GM19023 (cell line): ENCODE data around the gene ANGPT4.

ENCODE experiments used
- ATAC-seq: cut with Tn5 transposase; IDR thresholded peaks from one replicate; pipeline ENCODE4 v1.9.1; 2021; ENCODE audit warnings: mild to moderate bottlenecking, moderate library complexity; ENCODE audit not compliant: unreplicated experiment

The ANGPT4 gene

DNA sequence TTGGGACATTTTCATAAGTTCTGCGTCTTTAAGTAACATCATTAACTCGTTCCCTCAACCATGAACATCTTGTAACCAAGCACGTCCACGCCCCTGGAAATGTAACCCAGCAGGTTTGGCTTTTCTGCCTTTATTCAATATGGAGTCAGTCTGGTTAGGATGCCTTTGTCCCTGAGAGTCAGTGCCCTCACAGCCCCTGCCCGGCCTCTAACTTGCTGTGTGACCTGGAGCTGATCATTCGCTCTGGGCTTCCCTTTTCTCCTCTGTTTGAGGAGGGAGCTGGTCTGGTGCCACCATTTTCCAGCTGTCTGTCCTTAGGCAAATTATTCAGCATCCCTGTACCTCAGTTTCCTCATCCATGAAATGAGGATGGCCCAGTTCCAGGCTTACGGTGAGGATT, 26.5 kb upstream of the ANGPT4 start:
- no peak for ATAC-seq

DNA sequence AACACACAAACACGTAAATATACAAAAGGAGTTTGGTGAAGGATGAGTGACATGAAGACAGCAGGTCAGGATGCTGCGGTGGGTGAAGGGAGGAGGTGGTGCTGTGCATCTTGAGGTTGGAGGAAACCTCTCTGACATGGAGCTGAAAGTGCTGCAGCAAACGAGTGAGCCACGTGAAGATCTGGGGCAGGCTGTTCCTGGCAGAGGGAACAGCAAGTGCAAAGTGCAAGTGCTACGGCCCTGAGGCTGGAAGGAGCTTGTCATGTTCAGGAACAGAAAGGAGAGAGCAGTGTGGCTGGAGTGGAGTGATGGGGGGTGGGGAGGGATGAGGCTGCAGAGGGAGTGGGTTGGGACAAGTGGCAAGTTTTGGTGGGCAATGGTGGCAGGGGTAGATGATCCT, 24.8 kb upstream of the ANGPT4 start:
- no peak for ATAC-seq

DNA sequence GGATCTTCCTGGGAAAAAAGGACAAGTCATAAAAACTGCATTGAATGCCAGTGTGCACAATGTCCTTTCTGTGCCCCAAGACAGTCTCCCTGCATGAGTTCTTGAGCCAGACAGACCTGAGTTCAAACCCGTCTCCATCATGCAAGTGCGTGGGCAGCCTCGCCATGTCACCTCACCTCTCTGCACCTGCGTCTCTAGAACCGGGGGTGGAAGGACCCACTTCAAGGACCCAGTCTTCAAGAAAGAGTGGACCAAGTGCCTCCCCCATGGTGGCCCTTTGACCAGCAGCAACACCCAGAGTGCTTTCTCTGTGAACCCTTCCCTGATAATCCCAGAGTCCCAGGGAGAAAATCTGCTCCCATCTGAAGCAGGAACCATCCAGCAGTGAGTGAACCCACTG, 23.5 kb upstream of the ANGPT4 start:
- ATAC-seq, result no peak

DNA sequence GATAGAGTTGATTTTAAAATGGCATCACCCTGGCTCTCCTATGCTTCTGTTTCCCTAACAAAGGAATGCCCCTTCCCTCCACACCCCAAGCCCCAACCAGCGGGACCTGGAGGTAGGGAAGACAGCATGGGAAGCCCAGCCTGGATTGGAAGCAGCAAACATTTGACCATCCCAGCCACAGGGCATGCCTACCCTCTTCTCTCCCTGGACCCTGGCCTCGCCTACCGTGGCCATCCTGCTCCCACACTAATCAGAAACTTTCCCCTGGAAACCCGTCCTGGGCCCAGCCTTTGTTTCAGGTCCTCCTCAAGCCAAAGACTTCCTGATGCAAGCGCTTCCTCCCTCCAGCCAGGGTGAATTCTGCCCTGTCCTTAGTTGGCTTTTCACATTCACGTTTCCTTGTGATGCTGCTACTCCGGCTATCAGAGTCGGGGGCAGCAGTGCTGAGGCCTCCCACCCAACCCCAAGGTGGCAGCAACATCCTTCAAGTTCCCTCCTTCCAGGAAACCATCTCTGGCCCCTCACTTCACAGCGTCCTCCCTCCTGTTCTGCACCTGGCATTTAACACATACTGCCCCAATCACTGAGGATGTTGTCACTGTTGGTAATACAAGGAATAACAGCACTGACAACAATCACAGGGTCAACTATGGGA, 18.2 kb upstream of the ANGPT4 start:
- ATAC-seq, result no peak

DNA sequence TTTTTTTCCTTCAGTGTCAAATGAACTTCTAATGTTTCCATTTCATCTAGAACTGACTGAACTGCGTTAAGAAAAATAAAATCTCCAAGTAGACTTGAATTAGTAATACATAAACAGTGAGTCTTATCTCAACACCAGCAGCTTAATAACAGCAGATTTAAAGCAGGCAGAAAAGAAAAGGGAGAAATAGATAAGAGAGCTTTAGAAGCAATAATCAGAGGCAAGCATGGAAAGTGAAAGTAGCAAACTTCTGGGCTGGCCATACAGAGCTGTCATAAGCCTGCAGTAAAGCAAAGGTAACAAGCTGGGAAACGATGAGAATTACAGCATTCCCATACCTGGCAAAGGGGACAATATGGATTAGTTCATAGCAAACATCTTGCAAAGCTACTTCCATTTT, 16.9 kb upstream of the ANGPT4 start:
- no peak for ATAC-seq

DNA sequence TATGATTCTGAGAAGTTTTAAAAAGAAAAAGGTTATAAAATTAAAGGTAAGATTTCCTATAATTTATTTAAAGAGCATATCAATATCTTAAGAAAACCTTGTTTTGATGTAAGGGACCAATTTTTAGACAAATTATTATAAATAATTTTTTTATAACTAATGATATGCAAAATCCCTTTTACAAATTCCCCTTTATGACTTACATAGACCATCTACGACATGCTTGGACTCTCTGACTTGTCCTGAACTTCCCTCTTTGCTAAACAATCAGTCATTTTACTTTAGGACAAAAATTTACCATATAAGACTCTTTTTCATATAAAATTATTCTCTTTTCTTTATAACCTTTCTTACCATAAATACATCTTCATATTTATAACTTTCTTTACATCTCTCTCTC, 15.3 kb upstream of the ANGPT4 start:
- ATAC-seq, result no peak

DNA sequence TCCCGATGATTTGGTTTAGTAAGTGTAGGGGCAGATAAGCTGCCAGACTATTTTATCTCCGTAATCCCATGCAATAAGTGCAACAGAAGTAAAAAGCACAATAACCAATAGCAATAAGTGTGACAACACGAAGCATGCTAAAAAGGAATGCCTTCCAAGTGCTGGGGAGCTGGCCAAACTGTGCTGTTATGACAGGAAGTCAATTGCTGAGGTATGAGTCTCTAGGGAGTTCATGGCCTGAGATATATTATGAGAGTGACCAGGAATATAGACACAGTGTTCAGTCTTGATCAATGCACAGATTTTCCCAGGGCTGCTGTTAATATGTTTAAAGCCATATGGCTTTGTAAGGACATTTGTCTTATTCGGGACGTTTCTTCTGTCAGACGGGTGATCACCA, 10.5 kb upstream of the ANGPT4 start:
- no peak for ATAC-seq

DNA sequence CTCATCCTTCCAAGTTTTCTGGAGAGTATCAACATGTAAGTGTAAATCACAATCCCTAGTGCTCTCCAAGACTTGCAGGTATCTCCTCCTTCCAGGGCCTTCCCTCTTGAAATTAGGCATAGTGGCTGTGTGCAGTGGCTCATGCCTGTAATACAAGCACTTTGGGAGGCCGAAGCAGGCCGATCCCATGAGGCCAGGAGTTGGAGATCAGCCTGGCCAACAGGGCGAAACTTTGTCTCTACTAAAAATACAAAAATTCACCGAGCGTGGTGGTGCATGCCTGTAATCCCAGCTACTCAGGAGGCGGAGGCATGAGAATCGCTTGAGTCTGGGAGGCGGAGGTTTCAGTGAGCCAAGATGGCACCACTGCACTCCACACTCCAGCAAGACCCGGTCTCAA, 9.4 kb upstream of the ANGPT4 start:
- ATAC-seq, result no peak

DNA sequence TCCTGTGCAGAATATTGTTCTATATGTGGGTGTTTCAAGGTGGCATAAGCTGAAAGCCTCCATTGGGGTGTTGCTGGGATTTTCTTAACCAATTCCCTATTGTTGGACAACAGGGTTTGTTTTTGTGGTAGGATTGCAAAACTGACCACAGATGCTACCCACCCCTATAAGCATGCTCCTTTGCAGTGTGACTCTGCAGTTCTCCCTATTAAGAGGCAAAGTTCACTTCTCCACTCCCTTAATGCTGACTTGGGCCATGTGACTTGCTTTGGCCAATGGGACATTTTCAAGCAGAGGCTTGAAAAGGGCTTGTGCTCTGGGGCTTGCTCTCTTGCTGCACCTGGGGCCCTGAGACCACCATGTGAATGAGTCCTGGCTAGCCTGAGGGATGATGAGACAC, 8.5 kb upstream of the ANGPT4 start:
- ATAC-seq, result no peak

DNA sequence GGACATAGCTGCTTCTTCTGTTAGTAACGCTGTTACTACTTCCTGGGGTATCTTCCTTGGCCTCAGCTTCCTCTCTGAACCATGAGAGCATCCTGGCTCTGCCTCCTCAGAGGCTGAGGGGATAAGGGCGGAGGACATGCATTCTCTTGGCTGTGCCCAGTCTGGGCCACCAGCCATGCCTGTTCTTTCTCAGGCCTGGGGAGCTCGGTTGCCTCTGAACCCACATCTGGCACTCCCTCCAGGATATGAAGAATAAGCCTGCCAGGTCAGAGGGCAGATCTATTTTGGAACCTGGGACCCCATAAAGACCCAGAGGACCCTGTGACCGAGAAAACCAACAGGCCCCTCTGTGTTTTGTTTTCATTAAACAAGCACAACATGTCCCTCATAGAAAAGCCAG, 6.6 kb upstream of the ANGPT4 start:
- ATAC-seq, result no peak

DNA sequence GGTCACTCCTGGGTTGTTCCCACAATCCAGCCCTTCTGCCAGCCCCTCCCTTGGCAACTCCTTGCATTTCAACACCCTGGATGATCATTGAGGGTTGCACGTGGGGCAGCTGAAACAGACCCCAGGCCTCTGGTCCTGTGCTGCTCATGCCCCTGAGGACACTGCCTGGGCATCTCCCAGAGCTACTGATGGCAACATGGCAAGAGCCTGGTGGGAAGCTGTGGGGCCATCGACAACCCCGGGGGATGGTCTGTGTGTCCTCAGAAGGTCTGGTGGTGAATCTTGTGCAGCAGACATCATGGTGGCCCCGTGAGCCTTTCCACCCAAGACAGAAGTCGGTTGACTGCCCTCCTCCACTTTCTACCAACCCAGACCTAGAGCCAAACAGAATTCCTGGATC, 4.9 kb upstream of the ANGPT4 start:
- ATAC-seq, result no peak

DNA sequence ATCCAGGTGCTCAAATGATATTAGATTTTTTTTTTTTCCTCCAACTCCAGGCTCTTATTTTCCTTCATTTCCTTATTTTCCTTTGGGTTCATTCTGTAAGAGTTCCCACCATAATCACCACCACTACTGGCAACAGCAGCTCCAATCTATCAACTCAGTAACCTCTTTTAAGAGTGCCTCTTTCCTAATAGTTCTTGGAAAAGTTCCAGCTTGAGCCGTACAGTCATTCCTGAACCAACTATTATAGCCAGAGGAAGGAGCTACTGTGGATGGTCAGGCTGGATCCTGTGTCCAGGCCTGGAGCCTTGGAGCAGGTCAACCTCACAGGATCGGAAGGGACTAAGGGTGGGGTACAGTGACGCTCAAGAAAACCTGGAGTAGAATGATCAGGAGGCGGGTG, 4.2 kb upstream of the ANGPT4 start:
- no peak for ATAC-seq

DNA sequence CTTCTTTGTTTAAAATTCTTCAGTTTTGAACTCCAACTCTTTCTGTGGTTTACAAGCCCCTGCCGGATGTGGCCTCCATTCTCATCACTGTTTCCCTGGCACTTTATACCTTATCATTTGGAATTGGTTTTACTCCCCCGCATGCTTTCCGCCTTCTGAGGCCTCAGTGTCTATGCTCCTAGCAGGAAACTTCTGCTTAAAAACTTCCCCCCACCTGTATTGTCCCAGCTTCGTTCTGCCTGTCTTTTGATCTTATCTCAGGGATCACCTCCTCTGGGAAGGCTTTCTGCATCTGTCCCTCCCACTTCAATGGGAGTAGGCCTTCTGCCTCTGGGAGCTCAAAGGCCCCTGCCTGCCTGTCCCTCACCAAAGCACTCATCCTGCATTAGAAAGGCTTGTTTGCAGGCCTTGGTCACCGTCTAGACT, 3.4 kb upstream of the ANGPT4 start:
- no peak for ATAC-seq

DNA sequence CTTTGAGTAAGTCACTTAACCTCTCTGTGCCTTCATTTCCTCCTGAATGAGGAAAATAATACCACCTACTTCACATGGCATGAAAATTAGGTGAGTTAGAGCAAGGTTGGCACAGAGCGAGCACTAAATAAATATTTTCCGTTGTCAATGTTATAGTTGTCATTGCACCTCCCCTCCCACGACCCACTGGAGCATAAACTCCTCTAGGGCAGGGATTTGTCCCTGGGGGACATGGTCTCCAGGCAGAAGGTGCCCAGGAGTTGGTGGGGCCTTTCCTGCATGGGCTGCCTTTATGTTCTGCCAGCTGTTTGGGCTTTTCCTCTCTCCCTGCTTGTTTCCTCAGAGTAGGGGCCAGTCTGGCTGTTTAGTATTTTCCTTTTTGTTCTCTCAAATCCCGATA, 1.3 kb upstream of the ANGPT4 start:
- no peak for ATAC-seq

DNA sequence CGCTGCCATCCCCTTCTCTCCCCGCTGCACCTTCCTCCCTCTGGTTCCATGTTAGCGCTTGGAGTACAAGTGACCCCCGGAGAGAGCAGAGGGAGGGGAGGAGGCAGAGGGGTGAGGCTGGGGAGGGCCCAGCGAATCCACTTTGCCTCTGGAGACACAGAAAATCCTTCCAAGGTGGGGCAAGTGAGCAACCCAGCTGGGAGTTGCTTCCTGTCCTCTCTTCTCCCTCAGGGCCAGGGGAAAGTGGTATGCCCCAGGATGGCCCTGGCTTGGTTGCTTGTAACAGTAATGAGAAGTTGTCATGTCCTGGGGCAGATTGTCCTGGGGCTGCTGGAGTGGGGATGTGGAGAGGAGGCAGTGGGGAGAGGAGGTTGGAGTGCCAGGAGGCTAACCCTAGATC, 691 bp upstream of the ANGPT4 start:
- ATAC-seq, result no peak

DNA sequence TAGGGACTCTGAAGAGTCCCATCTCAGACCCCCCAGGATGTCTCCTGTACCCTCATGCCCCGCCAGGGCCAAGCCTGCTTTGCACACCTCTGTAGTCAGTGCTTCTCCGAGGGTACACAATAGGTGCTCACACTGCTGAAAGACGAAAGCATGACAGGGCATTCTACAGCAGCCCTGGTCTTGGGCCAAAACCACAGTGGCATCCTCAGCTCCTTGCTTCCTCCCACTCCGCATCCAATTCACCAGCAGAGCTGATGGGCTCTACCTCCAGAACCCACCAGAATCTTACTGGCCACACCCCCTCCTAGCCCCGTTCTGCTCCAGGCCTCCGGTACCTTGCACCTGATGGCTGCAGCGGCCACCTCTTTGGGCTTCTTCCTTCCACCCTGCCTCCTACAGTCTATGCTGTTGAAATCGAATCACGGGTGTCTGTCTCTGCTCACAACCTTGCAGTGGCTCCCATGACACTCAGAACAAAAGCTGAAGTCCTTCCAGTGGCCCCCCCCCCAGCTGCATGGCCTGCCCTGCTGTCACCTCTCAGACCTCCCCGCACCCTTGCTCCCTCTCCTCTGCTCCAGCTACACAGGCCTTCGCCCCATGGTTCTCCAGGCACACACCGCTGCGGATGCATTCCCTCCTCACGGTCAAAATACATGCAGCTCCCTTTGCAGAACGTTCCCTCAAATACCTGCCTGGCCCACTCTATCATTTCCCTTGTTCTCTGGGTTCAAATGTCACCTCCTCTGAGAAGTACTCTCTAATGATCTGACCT, 1.2 kb downstream of the ANGPT4 start:
- ATAC-seq, result no peak

DNA sequence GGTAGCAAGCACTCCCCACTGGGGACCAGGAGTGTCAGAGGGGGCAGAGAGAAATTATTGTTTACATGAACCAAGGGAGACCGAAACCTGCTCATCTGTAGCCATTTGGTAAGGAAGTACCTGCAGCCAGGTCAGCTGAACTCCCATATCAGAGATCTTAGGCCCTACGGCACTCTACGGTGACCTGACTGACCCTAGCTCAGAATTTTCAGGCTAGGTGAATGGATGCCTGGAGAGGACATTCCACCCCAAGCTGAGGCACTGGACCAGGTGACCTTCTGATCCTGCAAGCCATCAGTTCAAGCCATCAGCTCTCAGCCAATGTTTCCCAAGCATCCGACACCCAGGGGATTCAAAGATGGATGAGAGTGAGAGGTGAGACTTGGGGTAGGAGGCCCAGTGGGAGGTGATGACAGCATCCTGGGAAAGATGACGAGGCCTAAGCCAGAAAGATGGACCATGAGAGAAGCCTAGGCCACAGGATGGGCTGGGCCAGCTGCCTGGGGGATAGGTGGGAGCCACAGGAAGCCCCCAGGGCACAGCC, 2.8 kb downstream of the ANGPT4 start:
- no peak for ATAC-seq

DNA sequence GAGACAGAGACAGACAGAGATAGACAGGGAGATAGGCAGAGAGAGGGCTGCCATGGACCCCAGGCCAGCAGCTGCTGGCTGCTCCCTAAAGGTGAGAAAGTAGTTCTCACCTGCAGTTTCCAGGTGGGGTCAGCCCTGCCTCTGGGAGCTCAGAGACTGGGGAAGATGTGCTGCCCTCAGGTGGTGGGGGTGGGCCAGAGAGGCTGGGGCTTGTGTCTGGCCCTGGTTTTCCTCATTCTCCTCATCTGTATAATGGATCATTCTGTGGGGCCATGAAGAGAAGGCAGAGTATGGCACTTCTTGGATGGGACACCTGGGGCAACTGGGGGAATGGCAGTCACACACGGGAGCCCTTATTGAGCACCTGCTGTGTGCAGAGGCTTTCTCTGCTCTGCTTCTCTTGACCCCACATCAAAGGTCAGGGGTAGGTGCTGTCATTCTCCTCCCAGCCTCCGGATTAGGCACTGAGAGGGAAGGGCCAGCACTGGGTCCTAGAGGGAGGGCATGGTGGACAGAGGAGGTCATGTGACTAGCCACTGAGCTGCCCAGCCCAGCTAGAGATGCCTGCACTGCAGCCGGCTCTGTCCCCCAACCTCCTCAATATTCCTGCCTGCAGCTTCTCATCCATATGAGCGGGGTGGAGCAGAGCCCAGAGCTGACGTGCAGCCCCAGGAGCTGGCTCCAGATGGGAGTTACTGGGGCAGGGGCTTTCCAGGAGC, 4.1 kb downstream of the ANGPT4 start:
- no peak for ATAC-seq

DNA sequence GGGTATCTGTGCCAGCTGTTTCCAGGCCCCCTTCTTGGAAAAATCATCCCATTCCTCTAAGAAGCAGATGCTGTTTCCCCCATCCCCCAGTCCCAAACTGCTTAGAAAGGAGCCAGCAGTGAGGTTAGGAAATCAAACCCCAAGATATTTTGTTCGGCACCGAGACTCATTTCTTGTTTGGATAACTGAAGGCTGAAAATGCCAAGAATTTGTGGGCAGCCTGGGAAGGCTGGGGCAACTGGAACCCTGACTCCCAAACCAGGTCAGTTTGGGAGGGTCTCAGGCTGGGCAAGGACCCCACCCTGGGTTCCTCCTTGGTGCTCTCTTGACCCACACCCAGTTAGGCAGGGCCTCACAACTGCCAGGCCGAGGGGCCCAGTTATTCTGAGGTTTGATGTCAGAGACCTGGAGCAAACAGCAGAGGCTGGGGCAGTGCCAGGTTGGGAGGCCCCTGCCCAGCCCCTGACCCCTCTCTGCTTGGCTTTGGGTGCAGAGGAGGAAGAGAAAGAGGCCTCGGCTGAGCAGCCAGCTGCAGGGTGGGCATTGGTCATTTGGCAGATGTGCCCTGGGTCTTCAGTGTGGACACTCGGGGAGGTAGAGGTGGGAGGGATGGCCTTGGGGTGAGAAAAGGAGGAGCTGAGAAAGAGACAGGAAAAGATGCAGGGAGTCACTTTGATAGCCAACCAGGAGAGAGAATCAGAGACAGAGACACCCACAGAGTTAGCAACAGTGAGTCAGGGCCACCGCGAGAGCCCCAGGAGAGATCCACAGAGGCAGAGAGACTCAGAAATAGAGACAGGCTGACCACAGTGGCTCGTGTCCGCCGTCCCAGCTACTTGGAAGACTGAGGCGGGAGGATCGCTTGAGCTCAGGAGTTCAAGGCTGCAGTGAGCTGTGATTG, 5.0 kb downstream of the ANGPT4 start:
- no peak for ATAC-seq

DNA sequence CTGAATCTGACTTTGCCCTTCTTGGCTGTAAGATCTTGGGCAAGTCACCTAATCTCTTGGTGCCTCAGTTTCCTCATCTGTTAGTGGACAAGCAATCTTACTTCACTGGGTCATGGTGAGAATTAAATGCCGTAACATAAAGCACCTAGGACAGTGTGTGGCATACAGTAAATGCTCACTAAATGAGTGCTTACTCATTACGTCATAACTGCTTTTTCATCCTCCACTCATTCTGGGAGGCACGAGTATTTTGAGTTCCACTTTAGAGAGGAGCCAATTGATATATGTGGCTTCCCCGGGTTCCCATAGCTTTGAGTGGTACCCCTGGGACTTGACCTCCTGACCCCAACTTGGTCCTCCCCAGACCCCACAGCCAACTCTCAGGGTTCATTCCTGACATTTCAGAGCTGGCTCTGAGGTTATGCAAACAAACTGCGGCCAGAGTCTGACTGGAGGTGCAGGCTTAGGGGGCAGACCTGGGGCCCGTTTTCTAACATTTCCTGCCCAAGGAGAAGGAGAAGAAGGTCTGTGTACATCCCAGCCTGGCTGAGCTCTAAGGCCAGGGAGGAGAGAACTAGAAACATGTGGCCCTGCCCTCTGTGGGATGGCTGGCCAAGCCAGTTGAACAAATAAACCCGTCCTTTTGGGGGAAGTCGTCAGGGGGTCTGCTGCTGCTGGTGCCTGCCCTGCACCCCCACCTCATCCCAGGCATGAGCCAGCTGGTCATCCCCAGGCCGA, 5.8 kb downstream of the ANGPT4 start:
- ATAC-seq, result no peak
